ENCODE measurements around the gene CASP12. TPM values are rescaled to one million over a fixed set of nuclear protein-coding genes. Genes with fewer than 3 reads are reported as not detected.

Gene CASP12
- total and polyA plus RNA-seq, 9 of the 15 experiments (the other 6 are each of a cell fraction or from before 2014, with no cell fraction given), result not detected

- no peak for DNase-seq (ENCODE audit: extremely low read depth in 1 of 4, low spot score in 3 of 4)
- in situ Hi-C loops (cut with MboI), result no loop called here
- H3K27me3 ChIP-seq (ENCODE audit: control insufficient read depth in 2 of 2, insufficient read depth in 2 of 2, low read length in 2 of 2), result no peaks in the 10 kb centered on the region
- H3K9me3 ChIP-seq (replicated peaks; ENCODE audit: control insufficient read depth, insufficient read depth, low read depth, low read length), result no peaks in the 10 kb centered on the region
- TF ChIP-seq BMI1 (IDR thresholded peaks at IDR 0.05; ENCODE audit: low read length) (no peak), CEBPG (CRISPR knock-in tag; IDR thresholded peaks at IDR 0.05) (no peak), CEBPG (tag; conservative IDR thresholded peaks at IDR 0.05 in 1 of 2, IDR thresholded peaks at IDR 0.05 in 1 of 2) (peak; percentile 19 to 52; a peak in 1 of 4 replicates)
- intact Hi-C loops (cut with micrococcal nuclease), result no loop called here
- H3K9ac ChIP-seq (ENCODE audit: insufficient read depth in 1 of 2, low read depth in 2 of 2, low read length in 2 of 2), result no peak overlapping the region
- FAIRE-seq, result no peak
- no peak for ATAC-seq
- H4K20me1 ChIP-seq (replicated peaks; ENCODE audit: control insufficient read depth, insufficient read depth, low read length), result no peaks in the 10 kb centered on the region
- H2AFZ ChIP-seq (ENCODE audit: low read depth, low read length), result no peak overlapping the region
- no peaks in the 10 kb centered on the region for H3K79me2 ChIP-seq (ENCODE audit: control insufficient read depth, insufficient read depth, low read length)
- CTCF ChIA-PET (ENCODE audit: low intra/inter-chr PET ratio), result no interaction called here
- no peaks in the 10 kb centered on the region for H3K9me1 ChIP-seq (ENCODE audit: control insufficient read depth, insufficient read depth, low read length)
- H3K36me3 ChIP-seq (ENCODE audit: control insufficient read depth, insufficient read depth, low read length), result no peaks in the 10 kb centered on the region
- H3K4me2 ChIP-seq (ENCODE audit: insufficient read depth, low read length), result no peak overlapping the region
- POLR2A ChIA-PET, result no interaction called here
- no peaks in the 10 kb centered on the region for H3K4me1 ChIP-seq (replicated peaks in 1 of 2; ENCODE audit: control insufficient read depth in 2 of 2, insufficient read depth in 2 of 2, low read length in 2 of 2)
- no TSS peak for BruUV-seq (replicated peaks)
- H3K4me3 ChIP-seq, result no peak overlapping the region
- H3K27ac ChIP-seq (ENCODE audit: extremely low read depth, low read depth, low read length), result no peak overlapping the region
- 0% methylated on average over 2 of the region's 2 CpGs for WGBS (ENCODE audit: insufficient coverage, low coverage, missing lambda C conversion rate)
Observed at GRCh38 chr11:104943561-104943960, 45.3 kb upstream of the CASP12 start.

GRCh38 chr11:104934594-104934993 is 36.3 kb upstream of the CASP12 start:
- Histone ChIP-seq H3K36me3 (ENCODE audit: control insufficient read depth, insufficient read depth, low read length) (no peaks in the 10 kb centered on the region), H3K27me3 (ENCODE audit: control insufficient read depth in 2 of 2, insufficient read depth in 2 of 2, low read length in 2 of 2) (no peaks in the 10 kb centered on the region), H3K9me3 (replicated peaks; ENCODE audit: control insufficient read depth, insufficient read depth, low read depth, low read length) (0 out of 2 replicates have a peak, but pooled peaks cover 2% of the 10 kb centered on the region), H3K9me1 (ENCODE audit: control insufficient read depth, insufficient read depth, low read length) (no peaks in the 10 kb centered on the region), H3K9ac (ENCODE audit: insufficient read depth in 1 of 2, low read depth in 2 of 2, low read length in 2 of 2) (no peak overlapping the region), H4K20me1 (replicated peaks; ENCODE audit: control insufficient read depth, insufficient read depth, low read length) (no peaks in the 10 kb centered on the region), H3K27ac (ENCODE audit: extremely low read depth, low read depth, low read length) (no peak overlapping the region), H3K4me1 (replicated peaks in 1 of 2; ENCODE audit: control insufficient read depth in 2 of 2, insufficient read depth in 2 of 2, low read length in 2 of 2) (no peaks in the 10 kb centered on the region), H2AFZ (ENCODE audit: low read depth, low read length) (no peak overlapping the region), H3K4me2 (ENCODE audit: insufficient read depth, low read length) (no peak overlapping the region), H3K4me3 (no peak overlapping the region), H3K79me2 (ENCODE audit: control insufficient read depth, insufficient read depth, low read length) (no peaks in the 10 kb centered on the region)
- BruUV-seq (replicated peaks), result no TSS peak
- intact Hi-C loops (cut with micrococcal nuclease), result no loop called here
- 0% methylated on average over 1 of the region's 1 CpG for WGBS (ENCODE audit: insufficient coverage, low coverage, missing lambda C conversion rate)
- DNase-seq (ENCODE audit: extremely low read depth in 1 of 4, low spot score in 3 of 4) (no peak), FAIRE-seq (no peak), ATAC-seq (no peak)
- ChIA-PET POLR2A (no interaction called here), CTCF (ENCODE audit: low intra/inter-chr PET ratio) (no interaction called here)
- in situ Hi-C loops (cut with MboI), result no loop called here
- TF ChIP-seq MNT (conservative IDR thresholded peaks at IDR 0.05), result no peak
- no peak for TF ChIP-seq JUNB (CRISPR knock-in tag; conservative IDR thresholded peaks at IDR 0.05)
- TF ChIP-seq ZBTB43 (CRISPR knock-in tag; IDR thresholded peaks at IDR 0.05), result no peak
- TF ChIP-seq CHAMP1 (IDR thresholded peaks at IDR 0.05), result no peak
- no peak for TF ChIP-seq PHF21A (IDR thresholded peaks at IDR 0.05; ENCODE audit: borderline replicate concordance, low read depth)
- TF ChIP-seq MIER1 (IDR thresholded peaks at IDR 0.05; ENCODE audit: low read depth), result no peak
- TF ChIP-seq RNF2 (IDR thresholded peaks at IDR 0.05), result no peak
- TF ChIP-seq MAFF (IDR thresholded peaks at IDR 0.05; ENCODE audit: low read length), result no peak
- TF ChIP-seq CBFB (CRISPR knock-in tag; IDR thresholded peaks at IDR 0.05), result no peak
- TF ChIP-seq HDAC2 (IDR thresholded peaks at IDR 0.05), result no peak
